H9 (cell line): ENCODE results near the gene RGPD3. TPM values are rescaled to one million over a fixed set of nuclear protein-coding genes. Genes with fewer than 3 reads are reported as not detected.
"Not testable (repeated sequence)": the region's sequence is repeated elsewhere in the genome, so short reads cannot be mapped to it uniquely, and the experiment has no call there.

Experiments
- DNase-seq: peaks from one replicate; pipeline ENCODE4 v3.0.0-alpha.2; 2017
- H2AFZ ChIP-seq: one replicate; pipeline ENCODE4 v1.6.1; 2013; ENCODE audit warnings: mild to moderate bottlenecking, low read length, control low read depth, moderate library complexity
- H2AK5ac ChIP-seq: 2 replicates; pipeline ENCODE4 v1.6.1; 2013; ENCODE audit warnings: low read length, control low read depth, mixed read lengths; ENCODE audit not compliant: insufficient read length
- H2BK120ac ChIP-seq: one replicate; pipeline ENCODE4 v1.6.1; 2013; ENCODE audit warnings: low read depth, mild to moderate bottlenecking, low read length, control low read depth, inconsistent platforms; ENCODE audit not compliant: poor library complexity, severe bottlenecking
- H2BK12ac ChIP-seq: 2 replicates; pipeline ENCODE4 v1.6.1; 2013; ENCODE audit warnings: low read length, control low read depth, mixed read lengths, low read depth; ENCODE audit not compliant: insufficient read length
- H2BK15ac ChIP-seq: 2 replicates; pipeline ENCODE4 v1.6.1; 2013; ENCODE audit warnings: low read depth, low read length, control low read depth
- H2BK20ac ChIP-seq: one replicate; pipeline ENCODE4 v1.6.1; 2013; ENCODE audit warnings: low read depth, mild to moderate bottlenecking, low read length, control low read depth, inconsistent platforms; ENCODE audit not compliant: poor library complexity, severe bottlenecking
- H2BK5ac ChIP-seq: 2 replicates; pipeline ENCODE4 v1.6.1; 2013; ENCODE audit warnings: low read length, control low read depth, mixed read lengths; ENCODE audit not compliant: insufficient read length
- H3K14ac ChIP-seq: 2 replicates; pipeline ENCODE4 v1.6.1; 2013; ENCODE audit warnings: low read length, control low read depth; ENCODE audit not compliant: insufficient read depth
- H3K18ac ChIP-seq: 2 replicates; pipeline ENCODE4 v1.6.1; 2013; ENCODE audit warnings: low read depth, mild to moderate bottlenecking, mixed read lengths, low read length, control low read depth; ENCODE audit not compliant: insufficient read length
- H3K23ac ChIP-seq: 2 replicates; pipeline ENCODE4 v1.6.1; 2013; ENCODE audit warnings: low read length, control low read depth, mixed read lengths, low read depth; ENCODE audit not compliant: insufficient read length
- H3K23me2 ChIP-seq: 2 replicates; pipeline ENCODE4 v1.6.1; 2013; ENCODE audit warnings: low read depth, mild to moderate bottlenecking, mixed read lengths, low read length, control low read depth; ENCODE audit not compliant: insufficient read length, poor library complexity, severe bottlenecking
- H3K27ac ChIP-seq: 2 replicates; pipeline ENCODE4 v1.5.1; 2013; ENCODE audit warnings: low read length, control low read depth, mixed read lengths, low read depth; ENCODE audit not compliant: insufficient read length
- H3K27me3 ChIP-seq: 2 replicates; pipeline ENCODE4 v1.6.1; 2013; ENCODE audit warnings: low read length, control low read depth, inconsistent platforms; ENCODE audit not compliant: insufficient read depth
- H3K4ac ChIP-seq: 2 replicates; pipeline ENCODE4 v1.6.1; 2013; ENCODE audit warnings: low read depth, mild to moderate bottlenecking, control low read depth, inconsistent platforms, low read length, moderate library complexity
- H3K4me1 ChIP-seq: 2 replicates; pipeline ENCODE4 v1.6.1; 2013; ENCODE audit warnings: low read length, control low read depth, inconsistent platforms; ENCODE audit not compliant: insufficient read depth
- H3K4me2 ChIP-seq: 2 replicates; pipeline ENCODE4 v1.6.1; 2013; ENCODE audit warnings: low read length, control low read depth, mixed read lengths; ENCODE audit not compliant: insufficient read length, insufficient read depth
- H3K56ac ChIP-seq: 2 replicates; pipeline ENCODE4 v1.6.1; 2013; ENCODE audit warnings: low read depth, mild to moderate bottlenecking, mixed read lengths, low read length, control low read depth; ENCODE audit not compliant: insufficient read length
- H3K79me1 ChIP-seq: 2 replicates; pipeline ENCODE4 v1.6.1; 2013; ENCODE audit warnings: low read depth, mild to moderate bottlenecking, moderate library complexity, low read length, control low read depth, inconsistent platforms; ENCODE audit not compliant: insufficient read depth, poor library complexity, severe bottlenecking
- H3K79me2 ChIP-seq: 2 replicates; pipeline ENCODE4 v1.6.1; 2013; ENCODE audit warnings: low read length, control low read depth, inconsistent platforms; ENCODE audit not compliant: insufficient read depth
- H3K9ac ChIP-seq: 2 replicates; pipeline ENCODE4 v1.6.1; 2013; ENCODE audit warnings: low read length, control low read depth, mixed read lengths; ENCODE audit not compliant: insufficient read length; ENCODE audit errors: extremely low read depth
- H3K9me3 ChIP-seq: one replicate; pipeline ENCODE4 v1.6.1; 2013; ENCODE audit warnings: low read depth, low read length, inconsistent platforms; ENCODE audit not compliant: control insufficient read depth
- H3T11ph ChIP-seq: one replicate; pipeline ENCODE4 v1.6.1; 2013; ENCODE audit warnings: mild to moderate bottlenecking, low read length, control low read depth, inconsistent platforms
- H4K20me1 ChIP-seq: one replicate; pipeline ENCODE4 v1.6.1; 2013; ENCODE audit not compliant: control insufficient read depth, insufficient read length, insufficient read depth
- H4K5ac ChIP-seq: 2 replicates; pipeline ENCODE4 v1.6.1; 2013; ENCODE audit warnings: low read depth, mild to moderate bottlenecking, mixed read lengths, low read length, control low read depth; ENCODE audit not compliant: insufficient read length
- H4K8ac ChIP-seq: replicated peaks from 2 replicates; pipeline ENCODE4 v1.6.1; 2013; ENCODE audit warnings: low read length, control low read depth, mixed read lengths, low read depth; ENCODE audit not compliant: insufficient read length
- H4K91ac ChIP-seq: 2 replicates; pipeline ENCODE4 v1.6.1; 2013; ENCODE audit warnings: low read depth, mild to moderate bottlenecking, moderate library complexity, mixed read lengths, low read length, control low read depth; ENCODE audit not compliant: insufficient read length
- H3K27ac Mint-ChIP-seq, 3 experiments: 2 replicates in 2 of 3; 3 replicates in 1 of 3; pipeline ENCODE4 v1.8.0; 2020 to 2021; ENCODE audit warnings: mixed read lengths in 3 of 3, mild to moderate bottlenecking in 1 of 3, moderate library complexity in 1 of 3
- H3K27me3 Mint-ChIP-seq: 2 replicates; pipeline ENCODE4 v1.8.0; 2021; ENCODE audit warnings: low read depth, mild to moderate bottlenecking, moderate library complexity, mixed read lengths
- H3K36me3 Mint-ChIP-seq, 3 experiments: 2 replicates in 2 of 3; 3 replicates in 1 of 3; pipeline ENCODE4 v1.8.0; 2020 to 2021; ENCODE audit warnings: low read depth in 3 of 3, mixed read lengths in 3 of 3; ENCODE audit not compliant: insufficient read depth in 1 of 3
- H3K4me1 Mint-ChIP-seq, 2 experiments: 2 replicates each; pipeline ENCODE4 v1.8.0; 2020; ENCODE audit warnings: mixed read lengths in 2 of 2
- H3K4me3 Mint-ChIP-seq, 2 experiments: 2 replicates in 1 of 2; 3 replicates in 1 of 2; pipeline ENCODE4 v1.8.0; 2020 to 2021; ENCODE audit warnings: mild to moderate bottlenecking in 2 of 2, mixed read lengths in 2 of 2, moderate library complexity in 1 of 2
- H3K9me3 Mint-ChIP-seq, 2 experiments: 2 replicates in 1 of 2; 3 replicates in 1 of 2; pipeline ENCODE4 v1.8.0; 2020; ENCODE audit warnings: mild to moderate bottlenecking in 2 of 2, mixed read lengths in 2 of 2, moderate library complexity in 1 of 2
- WGBS: extraction: QIAGEN DNeasy Blood & Tissue Kit; methylation state at CpG from one replicate; pipeline ENCODE4 v1.1.7; 2013; ENCODE audit warnings: missing lambda C conversion rate, low lambda C conversion rate, mixed read lengths; ENCODE audit not compliant: insufficient read length; ENCODE audit errors: extremely low coverage; 5-methylcytosine and 5-hydroxymethylcytosine counted together
- total RNA-seq: library from RNA; stranded (reverse); gene quantifications from 2 replicates; pipeline ENCODE4 v1.2.1, GENCODE V29; 2021

RGPD3 gene
- total RNA-seq, 1 experiment from 2014 or later, result 0.15 TPM

GRCh38 chr2:106486551-106487385, 18.6 kb upstream of the RGPD3 start, which contains the start of gene CD8B2:
TSS of gene CD8B2 (plus strand) at chr2:106487364. CDS start at chr2:106487427, 63 bp downstream.
- not testable (repeated sequence) for H3K23me2 ChIP-seq, H2BK15ac ChIP-seq, H3K4me2 ChIP-seq, H3K9me3 ChIP-seq, H3K4me1 Mint-ChIP-seq, H3K36me3 Mint-ChIP-seq, H2BK5ac ChIP-seq, H3K14ac ChIP-seq, H4K91ac ChIP-seq, H3K9ac ChIP-seq, H3K79me2 ChIP-seq, H2BK20ac ChIP-seq, H3K56ac ChIP-seq, H4K5ac ChIP-seq, H3K23ac ChIP-seq, H3K4me1 ChIP-seq, H3K9me3 Mint-ChIP-seq, H2BK120ac ChIP-seq, H3K27me3 ChIP-seq, H4K8ac ChIP-seq, H3K27ac Mint-ChIP-seq, H2AFZ ChIP-seq, H4K20me1 ChIP-seq, H3K79me1 ChIP-seq, H2BK12ac ChIP-seq, H2AK5ac ChIP-seq, H3K27ac ChIP-seq, H3K4ac ChIP-seq, H3K18ac ChIP-seq, H3T11ph ChIP-seq
- Mint-ChIP-seq H3K27me3 (peaks cover 29% of the 10 kb centered on the region), H3K4me3 (peak within 1 kb of the TSS; percentile 41 to 73)
- WGBS, result no CpG with 5 or more reads among the region's 39 CpGs
- peak; percentile 49 for DNase-seq

- not testable (repeated sequence) for H3K23me2 ChIP-seq, H4K91ac ChIP-seq, H3K4me2 ChIP-seq, H3K9ac ChIP-seq, H3K27ac Mint-ChIP-seq, H2AK5ac ChIP-seq, H3K27me3 Mint-ChIP-seq, H3K14ac ChIP-seq, H4K8ac ChIP-seq, H3K9me3 ChIP-seq, H2BK120ac ChIP-seq, H4K5ac ChIP-seq, DNase-seq, H3K18ac ChIP-seq, H3K4ac ChIP-seq, H3K36me3 Mint-ChIP-seq, H4K20me1 ChIP-seq, H3K4me1 ChIP-seq, H2BK20ac ChIP-seq, H2AFZ ChIP-seq, H3T11ph ChIP-seq, H3K79me2 ChIP-seq, H3K79me1 ChIP-seq, H3K4me1 Mint-ChIP-seq, H3K4me3 Mint-ChIP-seq, H3K9me3 Mint-ChIP-seq, H3K27me3 ChIP-seq, H3K23ac ChIP-seq, H3K27ac ChIP-seq, H2BK15ac ChIP-seq, H2BK12ac ChIP-seq, H3K56ac ChIP-seq, H2BK5ac ChIP-seq
- no CpG with 5 or more reads among the region's 1 CpG for WGBS
These were observed 11.3 kb upstream of the RGPD3 start for GRCh38 chr2:106479563-106479962.
